ENCODE measurements around the gene TTLL12. TPM values are rescaled to one million over a fixed set of nuclear protein-coding genes. Genes with fewer than 3 reads are reported as not detected.

The TTLL12 gene
- total and polyA plus RNA-seq, 2 experiments from 2014 or later, result 45.9 to 62.7 TPM

GRCh38 chr22:43227239-43227630, 40.3 kb upstream of the TTLL12 start:
- H3K27me3 ChIP-seq, result no peaks in the 10 kb centered on the region
- no peaks in the 10 kb centered on the region for H3K9me3 ChIP-seq (ENCODE audit: low read depth)
- H3K36me3 ChIP-seq, result no peaks in the 10 kb centered on the region
- no peak overlapping the region for H3K4me3 ChIP-seq
- peaks cover 8% of the 10 kb centered on the region for H3K4me1 ChIP-seq (ENCODE audit: low read depth)
- H3K27ac ChIP-seq, result no peak overlapping the region
- no peak for DNase-seq (ENCODE audit: low read depth in 1 of 2, low spot score in 1 of 2)
- no peak for TF ChIP-seq CTCF (IDR thresholded peaks at IDR 0.05; ENCODE audit: low read depth, low read length)

- DNase-seq (ENCODE audit: low read depth in 1 of 2, low spot score in 1 of 2), result peak; percentile 54 to 67
- no peak overlapping the region for H3K4me3 ChIP-seq
- H3K9me3 ChIP-seq (ENCODE audit: low read depth), result no peaks in the 10 kb centered on the region
- peaks cover 8% of the 10 kb centered on the region for H3K4me1 ChIP-seq (ENCODE audit: low read depth)
- H3K36me3 ChIP-seq, result no peaks in the 10 kb centered on the region
- H3K27me3 ChIP-seq, result no peaks in the 10 kb centered on the region
- H3K27ac ChIP-seq, result no peak overlapping the region
- TF ChIP-seq CTCF (IDR thresholded peaks at IDR 0.05; ENCODE audit: low read depth, low read length), result no peak
These were observed 39.7 kb upstream of the TTLL12 start for GRCh38 chr22:43226377-43227238.

- Histone ChIP-seq H3K27ac (no peak overlapping the region), H3K4me3 (no peak overlapping the region), H3K4me1 (ENCODE audit: low read depth) (peaks cover 8% of the 10 kb centered on the region), H3K27me3 (no peaks in the 10 kb centered on the region), H3K36me3 (no peaks in the 10 kb centered on the region), H3K9me3 (ENCODE audit: low read depth) (no peaks in the 10 kb centered on the region)
- TF ChIP-seq CTCF (IDR thresholded peaks at IDR 0.05; ENCODE audit: low read depth, low read length), result no peak
- no peak for DNase-seq (ENCODE audit: low read depth in 1 of 2, low spot score in 1 of 2)
These were observed 38.7 kb upstream of the TTLL12 start for GRCh38 chr22:43225609-43226008.

GRCh38 chr22:43222987-43223386, 36.1 kb upstream of the TTLL12 start:
- H3K4me1 ChIP-seq (ENCODE audit: low read depth), result peaks cover 8% of the 10 kb centered on the region
- H3K27me3 ChIP-seq, result no peaks in the 10 kb centered on the region
- no peak overlapping the region for H3K4me3 ChIP-seq
- no peak for DNase-seq (ENCODE audit: low read depth in 1 of 2, low spot score in 1 of 2)
- H3K9me3 ChIP-seq (ENCODE audit: low read depth), result no peaks in the 10 kb centered on the region
- no peak overlapping the region for H3K27ac ChIP-seq
- no peak for TF ChIP-seq CTCF (IDR thresholded peaks at IDR 0.05; ENCODE audit: low read depth, low read length)
- H3K36me3 ChIP-seq, result no peaks in the 10 kb centered on the region

- H3K4me1 ChIP-seq (ENCODE audit: low read depth), result peaks cover 8% of the 10 kb centered on the region
- no peaks in the 10 kb centered on the region for H3K36me3 ChIP-seq
- TF ChIP-seq CTCF (IDR thresholded peaks at IDR 0.05; ENCODE audit: low read depth, low read length), result no peak
- no peaks in the 10 kb centered on the region for H3K9me3 ChIP-seq (ENCODE audit: low read depth)
- H3K27ac ChIP-seq, result no peak overlapping the region
- no peaks in the 10 kb centered on the region for H3K27me3 ChIP-seq
- H3K4me3 ChIP-seq, result no peak overlapping the region
- no peak for DNase-seq (ENCODE audit: low read depth in 1 of 2, low spot score in 1 of 2)
These were observed 35.3 kb upstream of the TTLL12 start for GRCh38 chr22:43222262-43222661.
